Natural killer cell (primary cell): ENCODE data around the gene AHNAK2. TPM values are rescaled to one million over a fixed set of nuclear protein-coding genes. Genes with fewer than 3 reads are reported as not detected.
A peak's percentile ranks its signal among the peaks of the same experiment; 100 is the strongest.

Experiments
- ATAC-seq, 3 donors: fragments of 150-1000 bp in 2 of 3; fragments of 200-7000 bp in 1 of 3; cut with Tn5 transposase; 1 replicate in 1 of 3; 2 replicates in 2 of 3; pipeline ENCODE4 v1.10.0; 2021; ENCODE audit warnings: mild to moderate bottlenecking in 2 of 3, moderate library complexity in 2 of 3
- DNase-seq, 2 donors: peaks; one replicate each; pipeline versions ENCODE4 v3.0.0 to v3.0.0-alpha.2; 2013 to 2021; ENCODE audit warnings: mixed read lengths in 1 of 2
- H3K27ac ChIP-seq: one replicate; pipeline ENCODE4 v1.5.1; 2013; ENCODE audit warnings: mild to moderate bottlenecking, low read length
- H3K27me3 ChIP-seq: one replicate; pipeline ENCODE4 v1.6.1; 2013; ENCODE audit warnings: low read length; ENCODE audit not compliant: control insufficient read depth, insufficient read depth
- H3K36me3 ChIP-seq: one replicate; pipeline ENCODE4 v1.6.1; 2013; ENCODE audit warnings: low read length; ENCODE audit not compliant: control insufficient read depth, insufficient read depth
- H3K4me1 ChIP-seq: one replicate; pipeline ENCODE4 v1.6.1; 2013; ENCODE audit warnings: low read length; ENCODE audit not compliant: control insufficient read depth, insufficient read depth
- H3K4me3 ChIP-seq: one replicate; pipeline ENCODE4 v1.5.1; 2013; ENCODE audit warnings: low read length
- H3K9me3 ChIP-seq: one replicate; pipeline ENCODE4 v1.6.1; 2013; ENCODE audit warnings: low read length; ENCODE audit not compliant: control insufficient read depth, insufficient read depth
- H3K27ac Mint-ChIP-seq, 2 donors: one replicate each; pipeline ENCODE4 v1.8.0; 2022; ENCODE audit warnings: mild to moderate bottlenecking in 2 of 2, mixed read lengths in 2 of 2, moderate library complexity in 1 of 2
- H3K27me3 Mint-ChIP-seq, 2 donors: one replicate each; pipeline ENCODE4 v1.8.0; 2022; ENCODE audit warnings: low read depth in 2 of 2, mixed read lengths in 2 of 2
- H3K36me3 Mint-ChIP-seq: one replicate; pipeline ENCODE4 v1.8.0; 2022; ENCODE audit warnings: mixed read lengths
- H3K4me1 Mint-ChIP-seq, 2 donors: one replicate each; pipeline ENCODE4 v1.8.0; 2022; ENCODE audit warnings: mixed read lengths in 2 of 2
- H3K4me3 Mint-ChIP-seq: one replicate; pipeline ENCODE4 v1.8.0; 2022; ENCODE audit warnings: mild to moderate bottlenecking, moderate library complexity, mixed read lengths
- H3K9me3 Mint-ChIP-seq, 2 donors: one replicate each; pipeline ENCODE4 v1.8.0; 2022; ENCODE audit warnings: mixed read lengths in 2 of 2
- WGBS: methylation state at CpG from one replicate; pipeline ENCODE4 v1.1.7; 2013; ENCODE audit warnings: missing lambda C conversion rate; ENCODE audit not compliant: insufficient coverage; 5-methylcytosine and 5-hydroxymethylcytosine counted together
- intact Hi-C: fragments of 100-400 bp; cut with micrococcal nuclease; formaldehyde crosslinking; loops from one replicate; pipeline ENCODE4 v1.14.2; 2022
- total RNA-seq, 4 donors: library from RNA; stranded (reverse); fragments of 120-200 nt in 1 of 4; gene quantifications; one replicate each; pipeline versions ENCODE4 v1.2.3 to v1.2.4, GENCODE V29; 2013 to 2022
- TF ChIP-seq, protein P1 (sequence below): fragments of 200-600 bp; IDR thresholded peaks from one replicate; pipeline ENCODE4 v1.8.0; 2022; ENCODE audit warnings: antibody characterized with exemption

Gene AHNAK2
- total RNA-seq, 3 donors from 2014 or later (not counting 1 experiment from before 2014, with no cell fraction given) = 0.05 TPM; not detected in 2

DNA sequence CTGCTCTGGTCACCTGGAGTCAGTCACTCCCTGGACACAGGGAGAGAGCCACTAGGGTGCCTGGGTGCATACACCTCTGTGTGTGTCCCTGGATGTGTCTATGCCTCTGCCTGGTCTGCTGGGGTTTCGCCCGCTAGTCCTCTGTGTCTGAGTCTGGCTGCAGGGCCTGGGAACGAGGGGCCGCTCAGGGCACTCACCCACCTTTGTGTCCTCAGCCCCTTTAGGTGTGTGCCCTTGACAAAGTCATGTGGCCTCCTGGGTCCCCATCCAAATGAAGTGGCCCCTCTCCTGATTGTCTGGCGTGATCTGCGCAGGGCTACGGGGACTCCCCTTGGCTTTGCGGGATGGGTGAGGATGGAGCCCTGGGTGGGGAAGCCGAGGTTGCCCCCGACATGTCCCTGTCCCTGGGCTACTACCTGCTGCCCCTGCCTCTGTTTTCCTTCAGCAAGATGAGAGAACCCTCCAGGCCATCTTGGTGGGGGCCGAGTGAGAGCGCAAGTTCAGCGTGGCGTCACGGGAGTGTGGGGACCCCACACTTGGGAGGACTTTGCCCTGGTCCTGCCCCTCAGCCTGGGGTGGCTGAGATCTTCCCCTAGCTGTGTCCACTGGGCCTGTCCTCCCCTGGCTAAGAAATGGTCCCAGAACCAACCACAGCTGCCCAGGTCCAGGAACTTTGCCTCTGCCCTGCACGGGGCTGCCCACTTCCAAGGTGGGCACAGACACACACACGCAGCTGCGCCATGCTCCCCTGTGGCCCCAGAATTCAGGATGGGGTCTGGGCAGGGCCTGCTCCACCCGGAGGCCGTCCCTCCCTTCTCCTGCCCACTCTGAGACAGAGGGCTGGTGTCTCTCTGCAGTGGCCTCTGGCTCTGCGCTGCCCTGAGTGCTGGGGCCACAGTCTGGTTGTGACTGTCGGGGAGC is 2.7 kb upstream of the AHNAK2 start:
- 93% methylated on average over 22 of the region's 22 CpGs for WGBS
- no peak overlapping the region for H3K4me3 ChIP-seq
- Mint-ChIP-seq H3K27ac (no peak overlapping the region), H3K4me3 (no peak overlapping the region), H3K27me3 (peaks cover 7 to 22% of the 10 kb centered on the region in 2 donors), H3K9me3 (no peaks in the 10 kb centered on the region), H3K36me3 (no peaks in the 10 kb centered on the region), H3K4me1 (peaks cover 11 to 30% of the 10 kb centered on the region in 2 donors)
- H3K36me3 ChIP-seq = no peaks in the 10 kb centered on the region
- no peak overlapping the region for H3K27ac ChIP-seq
- H3K9me3 ChIP-seq = no peaks in the 10 kb centered on the region
- intact Hi-C loops = no loop called here
- peaks cover 15% of the 10 kb centered on the region for H3K27me3 ChIP-seq
- DNase-seq (no peak), ATAC-seq (no peak)
- H3K4me1 ChIP-seq = peaks cover 21% of the 10 kb centered on the region
- TF ChIP-seq, protein P1, sequence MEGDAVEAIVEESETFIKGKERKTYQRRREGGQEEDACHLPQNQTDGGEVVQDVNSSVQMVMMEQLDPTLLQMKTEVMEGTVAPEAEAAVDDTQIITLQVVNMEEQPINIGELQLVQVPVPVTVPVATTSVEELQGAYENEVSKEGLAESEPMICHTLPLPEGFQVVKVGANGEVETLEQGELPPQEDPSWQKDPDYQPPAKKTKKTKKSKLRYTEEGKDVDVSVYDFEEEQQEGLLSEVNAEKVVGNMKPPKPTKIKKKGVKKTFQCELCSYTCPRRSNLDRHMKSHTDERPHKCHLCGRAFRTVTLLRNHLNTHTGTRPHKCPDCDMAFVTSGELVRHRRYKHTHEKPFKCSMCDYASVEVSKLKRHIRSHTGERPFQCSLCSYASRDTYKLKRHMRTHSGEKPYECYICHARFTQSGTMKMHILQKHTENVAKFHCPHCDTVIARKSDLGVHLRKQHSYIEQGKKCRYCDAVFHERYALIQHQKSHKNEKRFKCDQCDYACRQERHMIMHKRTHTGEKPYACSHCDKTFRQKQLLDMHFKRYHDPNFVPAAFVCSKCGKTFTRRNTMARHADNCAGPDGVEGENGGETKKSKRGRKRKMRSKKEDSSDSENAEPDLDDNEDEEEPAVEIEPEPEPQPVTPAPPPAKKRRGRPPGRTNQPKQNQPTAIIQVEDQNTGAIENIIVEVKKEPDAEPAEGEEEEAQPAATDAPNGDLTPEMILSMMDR = no peak

DNA sequence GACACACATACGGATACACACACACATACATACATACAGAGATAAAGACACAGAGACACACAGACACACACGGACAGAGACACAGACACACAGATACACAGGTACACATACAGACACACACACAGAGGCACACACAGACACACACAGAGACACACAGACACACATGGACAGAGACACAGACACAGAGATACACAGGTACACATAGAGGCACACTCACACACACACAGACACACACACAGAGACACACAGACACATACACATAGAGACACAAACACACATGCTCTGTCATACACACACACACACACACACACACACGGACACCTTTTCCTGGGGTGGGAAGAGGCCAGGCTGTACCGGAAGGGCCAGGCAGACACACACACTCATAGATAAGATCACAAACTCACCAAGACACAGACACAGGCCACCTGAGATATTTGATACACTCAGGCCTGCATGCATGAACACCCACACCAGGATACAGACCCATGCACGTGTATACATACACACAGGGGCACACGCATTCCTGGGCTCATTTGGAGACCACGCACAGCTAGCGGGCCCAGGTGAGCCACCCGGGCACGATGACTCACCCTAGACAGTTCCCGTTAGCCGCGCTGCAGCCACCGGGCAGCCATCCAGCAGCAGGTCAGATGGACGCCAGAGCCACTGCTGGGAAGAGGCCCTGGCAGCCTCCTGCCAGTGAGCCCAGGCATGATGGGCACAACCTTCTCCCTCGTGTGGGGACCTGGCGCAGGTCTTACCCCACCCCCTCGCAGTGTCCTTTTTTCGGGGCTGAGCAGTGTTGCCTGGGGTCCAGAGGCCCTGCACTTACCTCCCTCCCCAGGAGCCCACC is 1.8 kb upstream of the AHNAK2 start:
- Mint-ChIP-seq H3K36me3 (no peaks in the 10 kb centered on the region), H3K27ac (peak overlapping the region in 1 of 2 donors; percentile 5), H3K4me3 (peak overlapping the region; percentile 1), H3K9me3 (no peaks in the 10 kb centered on the region), H3K4me1 (peaks cover 11 to 32% of the 10 kb centered on the region in 2 donors), H3K27me3 (peaks cover 8 to 22% of the 10 kb centered on the region in 2 donors)
- Histone ChIP-seq H3K27me3 (peaks cover 15% of the 10 kb centered on the region), H3K4me1 (peaks cover 19% of the 10 kb centered on the region), H3K4me3 (no peak overlapping the region), H3K9me3 (no peaks in the 10 kb centered on the region), H3K27ac (no peak overlapping the region), H3K36me3 (no peaks in the 10 kb centered on the region)
- ATAC-seq (no peak), DNase-seq (no peak)
- WGBS = 79% methylated on average over 19 of the region's 19 CpGs
- intact Hi-C loops = loop anchor here (10.0 kb wide), 1 partner anchor 375 kb away; no protein-coding TSS in a partner anchor
- TF ChIP-seq, protein P1 = no peak

DNA sequence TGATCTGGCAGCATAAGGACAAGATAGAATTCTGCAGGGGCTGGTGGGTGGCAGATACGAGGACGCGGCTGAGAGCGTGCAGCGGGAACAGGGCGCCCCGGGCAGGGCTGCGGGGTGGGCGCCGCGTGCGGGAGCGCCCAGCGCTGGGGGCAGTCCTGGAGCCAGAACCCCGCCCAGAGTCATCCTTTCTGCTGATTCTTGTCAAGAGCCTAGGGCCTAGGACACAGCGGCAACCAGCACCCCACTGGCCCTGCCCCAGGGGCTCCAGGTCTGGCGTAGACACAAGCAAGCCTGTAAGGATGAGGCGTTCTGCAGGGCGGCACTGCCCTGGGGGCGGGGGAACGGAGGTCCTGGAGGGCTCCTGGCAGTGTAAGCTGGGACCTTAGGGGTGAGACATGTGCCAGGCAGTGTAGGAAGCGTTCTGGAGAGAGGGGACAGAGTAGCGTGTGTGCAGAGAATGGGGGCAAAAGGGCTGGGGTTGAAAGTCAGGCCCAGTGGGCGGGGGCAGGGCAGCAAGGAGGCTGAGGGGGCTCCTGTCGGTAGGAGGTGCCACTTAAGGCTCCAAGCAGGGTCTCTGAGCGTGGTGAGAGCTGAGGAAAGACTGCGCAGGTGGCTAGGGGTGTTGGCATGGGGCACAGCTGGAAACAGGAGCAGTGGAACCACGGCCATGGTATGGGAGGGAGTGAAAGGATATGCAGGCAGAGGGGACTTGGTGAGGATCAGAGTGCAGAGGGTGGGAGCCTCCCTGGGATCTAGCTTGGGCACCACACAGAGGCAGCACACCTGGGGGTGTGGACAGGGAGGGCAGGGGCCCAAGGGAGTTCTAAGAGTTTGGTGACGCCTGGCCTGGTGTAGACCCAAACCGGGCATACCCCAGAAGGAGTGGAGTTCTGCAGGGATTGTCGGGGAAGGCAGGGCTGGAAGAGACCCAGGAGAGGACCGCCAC is 845 bp upstream of the AHNAK2 start:
- Mint-ChIP-seq H3K27ac (peak overlapping the region in 1 of 2 donors; percentile 5), H3K27me3 (peaks cover 8 to 22% of the 10 kb centered on the region in 2 donors), H3K9me3 (no peaks in the 10 kb centered on the region), H3K4me3 (peak overlapping the region; percentile 47), H3K4me1 (peaks cover 11 to 24% of the 10 kb centered on the region in 2 donors), H3K36me3 (no peaks in the 10 kb centered on the region)
- WGBS = 59% methylated on average over 32 of the region's 32 CpGs
- no peaks in the 10 kb centered on the region for H3K36me3 ChIP-seq
- no peaks in the 10 kb centered on the region for H3K9me3 ChIP-seq
- intact Hi-C loops = loop anchor here (10.0 kb wide), 1 partner anchor 376 kb away; no protein-coding TSS in a partner anchor
- DNase-seq (peak in 1 of 2 donors; percentile 14), ATAC-seq (no peak)
- peaks cover 15% of the 10 kb centered on the region for H3K4me1 ChIP-seq
- peaks cover 15% of the 10 kb centered on the region for H3K27me3 ChIP-seq
- TF ChIP-seq, protein P1 = no peak
- no peak overlapping the region for H3K27ac ChIP-seq
- H3K4me3 ChIP-seq = no peak overlapping the region
